HepG2 (cell line): Measurements from ENCODE around the gene SERINC4. TPM values are rescaled to one million over a fixed set of nuclear protein-coding genes. Genes with fewer than 3 reads are reported as not detected.

Experiments used
- ADNP ChIP-seq: sonication (generic); formaldehyde crosslinking; IDR thresholded peaks from 2 replicates; pipeline ENCODE4 v1.4.0; 2020; ENCODE audit warnings: missing genetic modification reagents
- ARID3A ChIP-seq: IDR thresholded peaks from 2 replicates; pipeline ENCODE4 v1.6.1; 2012; ENCODE audit warnings: low read depth, low read length, improper control_type of control experiment
- DRAP1 ChIP-seq: IDR thresholded peaks from 2 replicates; pipeline ENCODE4 v1.6.1; 2016; ENCODE audit warnings: missing genetic modification reagents, missing compliant biosample characterization
- EEA1 ChIP-seq: sonication (generic); formaldehyde crosslinking; IDR thresholded peaks from 2 replicates; pipeline ENCODE4 v1.5.1; 2020; ENCODE audit warnings: mild to moderate bottlenecking, missing genetic modification reagents, borderline replicate concordance
- EP300 ChIP-seq, 3 experiments: sonication (generic) in 1 of 3; formaldehyde crosslinking in 1 of 3; IDR thresholded peaks; 2 replicates each; pipeline versions ENCODE4 v1.5.1 to v1.6.1; 2011 to 2020; ENCODE audit warnings: low read depth in 2 of 3, low read length in 2 of 3, borderline replicate concordance in 1 of 3, improper control_type of control experiment in 1 of 3, mild to moderate bottlenecking in 1 of 3, missing genetic modification reagents in 1 of 3, moderate library complexity in 1 of 3
- FOXM1 ChIP-seq: sonication (generic); formaldehyde crosslinking; IDR thresholded peaks from 2 replicates; pipeline ENCODE4 v1.5.0; 2020; ENCODE audit warnings: missing genetic modification reagents
- HMGA1 ChIP-seq: sonication (generic); formaldehyde crosslinking; conservative IDR thresholded peaks from 2 replicates; pipeline ENCODE4 v1.4.0; 2020; ENCODE audit warnings: missing genetic modification reagents
- LCORL ChIP-seq, 2 experiments: fragments of 450-650 bp in 1 of 2; sonication (generic) in 1 of 2; formaldehyde crosslinking in 1 of 2; IDR thresholded peaks; 2 replicates each; pipeline versions ENCODE4 v1.5.0 to v1.6.1; 2017 to 2020; ENCODE audit warnings: antibody characterized with exemption in 1 of 2, missing genetic modification reagents in 1 of 2
- MAZ ChIP-seq, 2 experiments: sonication (generic) in 1 of 2; formaldehyde crosslinking in 1 of 2; IDR thresholded peaks; 2 replicates each; pipeline versions ENCODE4 v1.5.0 to v1.6.1; 2012 to 2020; ENCODE audit warnings: low read depth in 2 of 2, mild to moderate bottlenecking in 2 of 2, borderline replicate concordance in 1 of 2, improper control_type of control experiment in 1 of 2, low read length in 1 of 2, missing genetic modification reagents in 1 of 2, moderate library complexity in 1 of 2
- NRL ChIP-seq: sonication (generic); formaldehyde crosslinking; IDR thresholded peaks from 2 replicates; pipeline ENCODE4 v1.5.0; 2020; ENCODE audit warnings: missing genetic modification reagents, mild to moderate bottlenecking, moderate library complexity, borderline replicate concordance
- PCBP1 ChIP-seq: fragments of 200-400 bp; formaldehyde crosslinking; IDR thresholded peaks from 2 replicates; pipeline ENCODE4 v1.6.1; 2017; ENCODE audit warnings: mild to moderate bottlenecking, low read depth, low read length, borderline replicate concordance
- SNAPC4 ChIP-seq: sonication (generic); formaldehyde crosslinking; IDR thresholded peaks from 2 replicates; pipeline ENCODE4 v1.4.0; 2020; ENCODE audit warnings: mild to moderate bottlenecking, missing genetic modification reagents
- SPEN ChIP-seq: sonication (generic); formaldehyde crosslinking; IDR thresholded peaks from 2 replicates; pipeline ENCODE4 v1.5.1; 2020; ENCODE audit warnings: low read depth, mild to moderate bottlenecking, missing genetic modification reagents
- TBX2 ChIP-seq: sonication (generic); formaldehyde crosslinking; IDR thresholded peaks from 2 replicates; pipeline ENCODE4 v1.5.0; 2020; ENCODE audit warnings: missing genetic modification reagents, mild to moderate bottlenecking, borderline replicate concordance
- ZFY ChIP-seq: sonication (generic); formaldehyde crosslinking; IDR thresholded peaks from 2 replicates; pipeline ENCODE4 v1.4.0; 2020; ENCODE audit warnings: missing genetic modification reagents
- ZNF354B ChIP-seq: sonication (generic); formaldehyde crosslinking; IDR thresholded peaks from 2 replicates; pipeline ENCODE4 v1.8.0; 2022; ENCODE audit warnings: mild to moderate bottlenecking, missing genetic modification reagents
- ZNF383 ChIP-seq: sonication (generic); formaldehyde crosslinking; IDR thresholded peaks from 2 replicates; pipeline ENCODE4 v1.4.0; 2020; ENCODE audit warnings: missing genetic modification reagents, mild to moderate bottlenecking, borderline replicate concordance
- ZNF576 ChIP-seq: sonication (generic); formaldehyde crosslinking; IDR thresholded peaks from 2 replicates; pipeline ENCODE4 v1.4.0; 2020; ENCODE audit warnings: mild to moderate bottlenecking, missing genetic modification reagents
- ZNF772 ChIP-seq: sonication (generic); formaldehyde crosslinking; IDR thresholded peaks from 2 replicates; pipeline ENCODE4 v1.5.0; 2020; ENCODE audit warnings: mild to moderate bottlenecking, missing genetic modification reagents
- ZNF781 ChIP-seq: sonication (generic); formaldehyde crosslinking; IDR thresholded peaks from 2 replicates; pipeline ENCODE4 v1.5.1; 2020; ENCODE audit warnings: borderline replicate concordance, mild to moderate bottlenecking, missing genetic modification reagents; ENCODE audit errors: not compliant biosample characterization
- polyA plus RNA-seq, 8 experiments: library from polyadenylated mRNA; depleted of rRNA in 3 of 8; stranded (reverse) in 7 of 8; unstranded in 1 of 8; fragments of >200 nt; fragmentation: Illumina TruSeq in 4 of 8; extraction: Trizol in 4 of 8; gene quantifications; 2 replicates each; pipeline versions ENCODE4 v1.2.1 to v1.2.3, GENCODE V29; 2011 to 2016; ENCODE audit warnings: low read depth in 4 of 8, missing spikeins in 1 of 8, mixed read lengths in 1 of 8; ENCODE audit not compliant: insufficient read depth in 1 of 8
- total RNA-seq, 5 experiments: library from RNA; depleted of rRNA; stranded (reverse); fragments of >200 nt; fragmentation: Illumina TruSeq; extraction: Trizol; gene quantifications; 2 replicates each; pipeline ENCODE4 v1.2.3, GENCODE V29; 2016; ENCODE audit warnings: low read depth in 1 of 5

The SERINC4 gene
- total and polyA plus RNA-seq, 2 of the 13 experiments (the other 11 are each of a cell fraction or from before 2014, with no cell fraction given): not detected

- TF ChIP-seq EP300 (IDR thresholded peaks at IDR 0.05; ENCODE audit: low read depth in 2 of 2, low read length in 2 of 2) (no peak), EP300 (CRISPR knock-in tag; IDR thresholded peaks at IDR 0.05; ENCODE audit: borderline replicate concordance) (no peak), ZNF383 (CRISPR knock-in tag) (no peak), ZNF781 (CRISPR knock-in tag) (no peak), EEA1 (CRISPR knock-in tag) (no peak), MAZ (IDR thresholded peaks at IDR 0.05; ENCODE audit: borderline replicate concordance, low read depth, low read length) (no peak), MAZ (CRISPR knock-in tag; IDR thresholded peaks at IDR 0.05; ENCODE audit: low read depth) (no peak), NRL (peak; percentile 39; the same call in 1 of the 2 replicates), LCORL (IDR thresholded peaks at IDR 0.05) (no peak), LCORL (CRISPR knock-in tag; IDR thresholded peaks at IDR 0.05) (no peak), DRAP1 (CRISPR knock-in tag) (no peak), SPEN (CRISPR knock-in tag) (peak; percentile 37; the same call in 1 of the 2 replicates), SNAPC4 (CRISPR knock-in tag) (no peak), PCBP1 (no peak), ZFY (CRISPR knock-in tag) (peak; percentile 62), FOXM1 (no peak), ZNF772 (no peak), ZNF576 (CRISPR knock-in tag) (no peak), HMGA1 (CRISPR knock-in tag) (no peak), ZNF354B (CRISPR knock-in tag) (no peak), ADNP (CRISPR knock-in tag) (no peak), ARID3A (no peak), TBX2 (CRISPR knock-in tag) (peak; percentile 20; the same call in 1 of the 2 replicates)
Measured at GRCh38 chr15:43826508-43827341, 26.7 kb upstream of the SERINC4 start, which contains the start of gene WDR76 (continued).
